Astrocyte of the spinal cord (primary cell): ENCODE measurements around the gene FBLN2.

Source experiments
- DNase-seq: peaks from one replicate; pipeline ENCODE4 v3.0.0; 2011; ENCODE audit warnings: low read depth, low spot score
- H3K4me3 ChIP-seq: 2 replicates; pipeline ENCODE4 v1.5.1; 2011; ENCODE audit warnings: low read depth, mild to moderate bottlenecking, low read length, moderate library complexity
- in situ Hi-C: cut with HindIII; loops from 2 replicates; pipeline ENCODE4 v1.10.0; 2017; ENCODE audit warnings: low sequenced_read_pairs
- TF ChIP-seq, protein P1 (sequence below): IDR thresholded peaks from 2 replicates; pipeline ENCODE4 v1.5.1; 2012; ENCODE audit warnings: low read depth, mild to moderate bottlenecking, low read length, inconsistent platforms

FBLN2 gene

GRCh38 chr3:13659221-13659969 is 110.5 kb downstream of the FBLN2 start:
- H3K4me3 ChIP-seq = no peak overlapping the region
- in situ Hi-C loops = no loop called here
- no peak for DNase-seq
- TF ChIP-seq, protein P1, sequence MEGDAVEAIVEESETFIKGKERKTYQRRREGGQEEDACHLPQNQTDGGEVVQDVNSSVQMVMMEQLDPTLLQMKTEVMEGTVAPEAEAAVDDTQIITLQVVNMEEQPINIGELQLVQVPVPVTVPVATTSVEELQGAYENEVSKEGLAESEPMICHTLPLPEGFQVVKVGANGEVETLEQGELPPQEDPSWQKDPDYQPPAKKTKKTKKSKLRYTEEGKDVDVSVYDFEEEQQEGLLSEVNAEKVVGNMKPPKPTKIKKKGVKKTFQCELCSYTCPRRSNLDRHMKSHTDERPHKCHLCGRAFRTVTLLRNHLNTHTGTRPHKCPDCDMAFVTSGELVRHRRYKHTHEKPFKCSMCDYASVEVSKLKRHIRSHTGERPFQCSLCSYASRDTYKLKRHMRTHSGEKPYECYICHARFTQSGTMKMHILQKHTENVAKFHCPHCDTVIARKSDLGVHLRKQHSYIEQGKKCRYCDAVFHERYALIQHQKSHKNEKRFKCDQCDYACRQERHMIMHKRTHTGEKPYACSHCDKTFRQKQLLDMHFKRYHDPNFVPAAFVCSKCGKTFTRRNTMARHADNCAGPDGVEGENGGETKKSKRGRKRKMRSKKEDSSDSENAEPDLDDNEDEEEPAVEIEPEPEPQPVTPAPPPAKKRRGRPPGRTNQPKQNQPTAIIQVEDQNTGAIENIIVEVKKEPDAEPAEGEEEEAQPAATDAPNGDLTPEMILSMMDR = no peak

GRCh38 chr3:13660042-13660874 is 111.3 kb downstream of the FBLN2 start:
- TF ChIP-seq, protein P1 = no peak
- in situ Hi-C loops = no loop called here
- DNase-seq = no peak
- H3K4me3 ChIP-seq = no peak overlapping the region

GRCh38 chr3:13661121-13661520 is 112.2 kb downstream of the FBLN2 start:
- no peak for DNase-seq
- in situ Hi-C loops = no loop called here
- no peak overlapping the region for H3K4me3 ChIP-seq
- TF ChIP-seq, protein P1 = no peak

DNA sequence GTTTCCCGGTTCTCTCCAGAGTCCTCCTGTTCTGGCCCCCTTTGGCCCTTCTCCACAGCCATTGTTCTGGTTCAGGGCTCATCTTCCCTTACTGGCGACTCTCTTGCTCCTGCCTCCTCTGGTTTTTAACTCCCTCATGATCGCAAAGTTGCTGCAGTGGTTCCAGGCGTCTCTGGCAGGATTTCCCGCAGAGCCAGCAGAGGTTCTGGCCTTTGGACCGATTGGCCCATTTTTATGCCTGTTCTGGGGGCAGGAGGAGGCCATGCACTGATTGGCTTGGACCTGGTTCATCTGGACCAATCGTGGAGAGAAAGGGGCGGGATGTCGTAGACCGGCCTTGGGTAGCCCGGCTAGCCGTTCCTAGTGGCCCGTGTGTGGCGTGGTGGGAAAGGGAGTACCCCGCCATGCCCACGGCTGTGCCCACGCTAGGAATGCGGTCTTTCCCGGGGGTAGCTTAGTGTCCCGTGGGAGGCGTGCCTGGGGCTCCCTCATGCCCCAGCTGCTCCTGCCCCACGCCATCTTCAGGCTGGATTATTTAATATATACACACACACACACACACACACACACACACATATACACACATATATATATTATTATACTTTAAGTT is 113.4 kb downstream of the FBLN2 start:
- TF ChIP-seq, protein P1 = no peak
- in situ Hi-C loops = no loop called here
- DNase-seq = no peak
- no peak overlapping the region for H3K4me3 ChIP-seq

DNA sequence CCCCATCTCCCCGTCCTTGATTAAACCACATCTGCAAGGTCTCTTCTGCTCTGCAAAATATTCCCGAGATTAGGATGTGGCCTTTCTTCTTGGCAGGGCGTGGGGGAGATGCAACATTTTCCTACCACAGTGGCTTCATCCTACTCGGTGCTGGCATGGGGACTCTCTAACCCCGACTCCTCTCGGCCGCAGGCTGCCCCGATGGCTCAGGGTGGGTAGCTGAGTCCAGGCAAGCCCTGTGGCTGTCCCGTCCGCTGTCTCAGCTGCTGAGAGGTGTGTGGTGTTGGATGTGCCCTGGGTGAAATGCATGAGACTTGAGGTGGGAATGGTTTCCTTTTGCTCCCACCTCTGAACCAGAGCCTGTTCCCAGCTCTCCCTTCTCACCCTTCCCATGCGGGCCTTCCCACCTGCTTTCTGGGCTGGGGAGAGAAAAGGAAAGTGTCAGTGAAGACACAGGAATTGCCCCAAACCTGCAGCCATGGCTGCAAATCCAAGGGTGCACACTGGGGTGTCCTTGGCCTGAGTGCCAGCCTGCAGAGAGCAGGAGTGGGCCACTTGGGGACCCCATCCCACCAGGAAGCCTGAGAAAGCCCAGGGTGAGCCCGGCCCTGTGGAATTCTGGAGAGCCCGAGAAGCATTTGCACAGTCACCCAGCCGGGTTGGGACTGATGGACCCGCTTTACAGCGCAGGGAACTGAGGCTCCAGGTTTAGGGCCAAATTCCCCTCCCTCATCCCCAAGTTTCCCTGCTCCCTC is 115.0 kb downstream of the FBLN2 start:
- no peak for DNase-seq
- H3K4me3 ChIP-seq = no peak overlapping the region
- TF ChIP-seq, protein P1 = no peak
- in situ Hi-C loops = no loop called here
